WERI-Rb-1 (cell line): ENCODE measurements around the gene ABCC4.

Source experiments
- DNase-seq: peaks from one replicate; pipeline ENCODE4 v3.0.0-alpha.2; 2020
- H3K27ac ChIP-seq: fragments of 250-450 bp; sonication (Bioruptor Pico); 2 replicates; pipeline ENCODE4 v1.5.1; 2020; ENCODE audit warnings: mild to moderate bottlenecking, moderate library complexity
- H3K27me3 ChIP-seq: fragments of 250-450 bp; sonication (Bioruptor Pico); 2 replicates; pipeline ENCODE4 v1.5.1; 2021; ENCODE audit warnings: mild to moderate bottlenecking, low read depth, moderate library complexity; ENCODE audit not compliant: insufficient read depth, severe bottlenecking
- H3K36me3 ChIP-seq: fragments of 250-450 bp; sonication (Bioruptor Pico); 2 replicates; pipeline ENCODE4 v1.5.1; 2020; ENCODE audit warnings: mild to moderate bottlenecking, moderate library complexity
- H3K4me3 ChIP-seq: 2 replicates; pipeline ENCODE4 v1.5.1; 2011; ENCODE audit warnings: low read depth, mild to moderate bottlenecking, control low read depth, low read length
- H3K9me3 ChIP-seq: fragments of 250-450 bp; sonication (Bioruptor Pico); 2 replicates; pipeline ENCODE4 v1.5.1; 2021; ENCODE audit warnings: mild to moderate bottlenecking, moderate library complexity; ENCODE audit not compliant: severe bottlenecking
- CTCF ChIP-seq: IDR thresholded peaks from 2 replicates; pipeline ENCODE4 v1.5.1; 2011; ENCODE audit warnings: low read depth, mild to moderate bottlenecking, control low read depth, inconsistent platforms, low read length

Gene ABCC4

GRCh38 chr13:95323930-95324662, 22.8 kb upstream of the ABCC4 start:
- Histone ChIP-seq H3K9me3 (no peaks in the 10 kb centered on the region), H3K27ac (no peak overlapping the region), H3K4me3 (no peak overlapping the region), H3K27me3 (no peaks in the 10 kb centered on the region), H3K36me3 (no peaks in the 10 kb centered on the region)
- no peak for TF ChIP-seq CTCF
- DNase-seq, result no peak

- Histone ChIP-seq H3K9me3 (peaks cover 6% of the 10 kb centered on the region), H3K4me3 (no peak overlapping the region), H3K27me3 (no peaks in the 10 kb centered on the region), H3K36me3 (no peaks in the 10 kb centered on the region), H3K27ac (no peak overlapping the region)
- no peak for TF ChIP-seq CTCF
- no peak for DNase-seq
Observed at GRCh38 chr13:95319551-95320274, 18.5 kb upstream of the ABCC4 start.

GRCh38 chr13:95317039-95317989, 16.1 kb upstream of the ABCC4 start:
- no peak overlapping the region for H3K27ac ChIP-seq
- peaks cover 6% of the 10 kb centered on the region for H3K9me3 ChIP-seq
- DNase-seq, result no peak
- H3K4me3 ChIP-seq, result no peak overlapping the region
- H3K36me3 ChIP-seq, result no peaks in the 10 kb centered on the region
- no peak for TF ChIP-seq CTCF
- no peaks in the 10 kb centered on the region for H3K27me3 ChIP-seq

GRCh38 chr13:95315752-95316151, 14.5 kb upstream of the ABCC4 start:
- no peak for TF ChIP-seq CTCF
- Histone ChIP-seq H3K27me3 (no peaks in the 10 kb centered on the region), H3K36me3 (no peaks in the 10 kb centered on the region), H3K9me3 (peaks cover 6% of the 10 kb centered on the region), H3K4me3 (no peak overlapping the region), H3K27ac (no peak overlapping the region)
- DNase-seq, result no peak

- H3K9me3 ChIP-seq, result peaks cover 3% of the 10 kb centered on the region
- no peak overlapping the region for H3K4me3 ChIP-seq
- no peak overlapping the region for H3K27ac ChIP-seq
- no peak for DNase-seq
- no peak for TF ChIP-seq CTCF
- no peaks in the 10 kb centered on the region for H3K36me3 ChIP-seq
- H3K27me3 ChIP-seq, result no peaks in the 10 kb centered on the region
Observed at GRCh38 chr13:95307507-95307906, 6.3 kb upstream of the ABCC4 start.
